Neural cell (in vitro differentiated cells): ENCODE results near the gene BRAF.

Experiments used
- CTCF ChIP-seq: fragments of 450-650 bp; IDR thresholded peaks from 2 replicates; pipeline ENCODE4 v1.5.1; 2014; ENCODE audit warnings: antibody characterized with exemption, mild to moderate bottlenecking, moderate library complexity; ENCODE audit not compliant: poor library complexity, severe bottlenecking
- EP300 ChIP-seq: fragments of 450-650 bp; conservative IDR thresholded peaks from 2 replicates; pipeline ENCODE4 v1.6.1; 2014; ENCODE audit warnings: antibody characterized with exemption, mild to moderate bottlenecking, moderate library complexity; ENCODE audit not compliant: poor library complexity, severe bottlenecking
- EZH2 ChIP-seq: fragments of 200-600, 300-800 bp; shearing (Covaris generic), sonication (generic); IDR thresholded peaks from 2 replicates; pipeline ENCODE4 v1.6.1; 2014; ENCODE audit warnings: antibody characterized with exemption, low read length, borderline replicate concordance, mild to moderate bottlenecking; ENCODE audit not compliant: insufficient read depth, poor library complexity, severe bottlenecking
- MXI1 ChIP-seq: fragments of 450-650 bp; conservative IDR thresholded peaks from 2 replicates; pipeline ENCODE4 v1.6.1; 2014; ENCODE audit warnings: antibody characterized with exemption, mild to moderate bottlenecking; ENCODE audit not compliant: poor library complexity, severe bottlenecking
- POLR2AphosphoS5 ChIP-seq: IDR thresholded peaks from 2 replicates; pipeline ENCODE4 v1.6.1; 2012
- RAD21 ChIP-seq: fragments of 450-650 bp; conservative IDR thresholded peaks from 2 replicates; pipeline ENCODE4 v1.6.1; 2014; ENCODE audit warnings: antibody characterized with exemption, mild to moderate bottlenecking, moderate library complexity
- TAF1 ChIP-seq: IDR thresholded peaks from 2 replicates; pipeline ENCODE4 v1.6.1; 2012; ENCODE audit warnings: low read depth

GRCh38 chr7:140696680-140697446 is 227.9 kb downstream of the BRAF start, which contains the start of gene NDUFB2:
- TF ChIP-seq EP300 = peak; percentile 49
- peak; percentile 8 for TF ChIP-seq CTCF
- peak; percentile 96 for TF ChIP-seq POLR2AphosphoS5
- TF ChIP-seq MXI1 = peak; percentile 97
- TF ChIP-seq EZH2 = no peak
- no peak for TF ChIP-seq RAD21
- TF ChIP-seq TAF1 = no peak
